ENCODE measurements around the gene ITGAD.

The ITGAD gene

DNA sequence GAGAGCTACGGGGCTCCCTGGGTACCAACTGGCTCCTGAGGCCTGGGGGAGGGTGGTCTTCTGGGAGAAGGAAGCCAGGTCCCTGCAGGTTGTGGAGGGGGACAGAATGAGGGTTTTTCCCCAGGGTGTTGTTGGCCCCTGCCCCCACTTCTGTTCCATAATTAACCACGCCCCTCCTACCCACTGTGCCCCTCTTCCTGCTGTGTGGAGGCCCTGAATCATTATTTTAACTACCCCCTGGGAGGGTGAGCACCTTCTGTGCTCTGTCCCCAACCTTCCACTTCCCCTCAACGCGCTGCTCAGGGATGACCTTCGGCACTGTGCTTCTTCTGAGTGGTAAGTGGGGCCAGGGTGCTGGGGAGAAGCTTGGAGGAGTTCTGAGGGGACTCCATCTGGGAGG is at the start of gene ITGAD:
Gene ITGAD, plus strand, starts transcription at position 280 of the 400 bp plus-strand sequence. Its CDS starts 26 bp downstream, at position 306.
- no peak for DNase-seq

DNA sequence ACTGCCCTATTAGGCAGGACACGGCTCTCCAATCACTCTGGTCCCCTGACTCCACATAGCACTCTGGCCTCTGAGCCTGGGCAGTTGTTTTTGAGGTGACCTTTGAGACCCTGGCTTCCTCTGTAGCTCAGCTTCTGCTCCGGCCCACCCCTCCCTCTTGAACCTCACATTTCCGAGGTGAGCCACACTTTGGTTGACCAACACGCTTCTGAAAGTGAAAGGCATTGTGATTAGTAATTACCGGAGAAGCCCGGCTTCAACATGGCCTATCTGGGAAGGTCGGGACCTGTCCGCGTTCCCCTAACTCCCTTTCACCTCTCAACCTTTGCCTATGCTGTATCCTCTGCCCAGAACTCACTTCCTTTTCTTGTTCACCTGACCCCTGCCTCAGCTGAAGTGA is 48.4 kb upstream of the ITGAD start:
- no peak for DNase-seq

DNA sequence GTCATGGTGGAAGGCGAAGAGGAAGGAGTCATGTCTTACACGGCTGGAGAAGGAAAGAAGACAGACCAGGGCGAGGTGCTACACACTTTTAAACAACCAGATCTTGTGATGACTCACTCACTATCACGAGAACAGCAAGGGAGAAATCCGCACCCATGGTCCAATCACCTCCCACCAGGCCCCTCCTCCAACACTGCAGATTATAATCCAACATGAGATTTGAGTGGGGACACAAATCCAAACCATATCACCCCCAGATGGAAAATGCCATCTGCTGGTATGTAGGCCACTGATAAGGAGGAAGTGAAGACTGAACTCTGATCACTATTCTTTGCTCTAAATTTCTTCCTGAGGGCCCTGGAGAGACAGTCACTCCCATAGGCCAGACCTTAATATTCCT is 45.7 kb upstream of the ITGAD start:
- DNase-seq, result no peak

DNA sequence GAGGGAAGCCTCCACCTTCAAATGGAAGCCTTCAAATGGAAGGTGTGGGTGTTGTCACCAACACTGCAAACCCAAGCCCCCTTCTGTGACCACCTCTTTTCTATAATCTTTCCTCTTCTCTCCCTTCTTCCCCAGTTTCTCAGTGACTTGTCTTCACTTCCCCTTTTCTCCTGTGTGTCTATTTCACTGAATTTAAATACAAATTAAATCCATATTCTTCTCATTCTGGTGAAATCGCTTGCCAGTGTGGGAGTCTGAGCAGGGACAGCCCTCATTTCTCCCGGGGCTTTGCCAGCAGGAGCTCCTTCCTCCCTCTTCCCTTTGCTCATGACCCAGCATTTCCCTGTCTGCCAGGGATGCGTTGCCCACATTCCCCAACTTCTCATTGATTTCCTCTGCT is 44.6 kb upstream of the ITGAD start:
- no peak for DNase-seq

DNA sequence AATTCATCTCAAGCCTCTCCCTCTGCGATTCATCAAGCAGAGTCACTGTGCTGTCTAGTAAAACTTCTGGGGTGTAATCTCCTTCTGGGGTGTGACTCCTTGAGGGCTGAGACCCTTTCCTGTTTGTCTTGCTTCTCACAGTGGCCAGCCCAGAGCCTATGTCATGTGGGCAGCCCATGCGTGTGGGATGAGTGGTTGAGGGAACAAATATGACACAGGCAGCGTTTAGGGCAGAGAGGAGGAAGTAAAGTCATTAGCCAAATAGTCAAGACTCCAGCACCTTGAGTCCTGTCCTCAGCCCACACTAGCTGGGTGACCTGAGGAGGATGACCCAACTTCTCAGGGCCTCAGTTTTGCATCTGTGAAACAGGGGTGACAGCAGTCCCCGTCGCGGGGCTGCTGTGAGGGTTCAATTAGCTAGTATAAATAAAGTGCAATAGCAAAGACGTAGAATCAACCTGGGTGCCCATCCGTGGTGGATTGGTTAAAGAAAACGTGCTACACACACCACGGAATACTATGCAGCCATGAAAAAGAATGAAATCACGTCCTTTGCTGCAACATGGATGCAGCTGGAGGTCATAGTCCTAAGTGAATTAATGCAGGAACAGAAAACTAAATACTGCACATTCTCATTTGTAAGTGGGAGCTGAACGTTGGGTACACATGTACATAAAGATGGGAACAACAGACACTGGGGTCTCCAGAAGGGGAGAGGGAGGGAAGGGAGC is 42.7 kb upstream of the ITGAD start:
- no peak for DNase-seq

DNA sequence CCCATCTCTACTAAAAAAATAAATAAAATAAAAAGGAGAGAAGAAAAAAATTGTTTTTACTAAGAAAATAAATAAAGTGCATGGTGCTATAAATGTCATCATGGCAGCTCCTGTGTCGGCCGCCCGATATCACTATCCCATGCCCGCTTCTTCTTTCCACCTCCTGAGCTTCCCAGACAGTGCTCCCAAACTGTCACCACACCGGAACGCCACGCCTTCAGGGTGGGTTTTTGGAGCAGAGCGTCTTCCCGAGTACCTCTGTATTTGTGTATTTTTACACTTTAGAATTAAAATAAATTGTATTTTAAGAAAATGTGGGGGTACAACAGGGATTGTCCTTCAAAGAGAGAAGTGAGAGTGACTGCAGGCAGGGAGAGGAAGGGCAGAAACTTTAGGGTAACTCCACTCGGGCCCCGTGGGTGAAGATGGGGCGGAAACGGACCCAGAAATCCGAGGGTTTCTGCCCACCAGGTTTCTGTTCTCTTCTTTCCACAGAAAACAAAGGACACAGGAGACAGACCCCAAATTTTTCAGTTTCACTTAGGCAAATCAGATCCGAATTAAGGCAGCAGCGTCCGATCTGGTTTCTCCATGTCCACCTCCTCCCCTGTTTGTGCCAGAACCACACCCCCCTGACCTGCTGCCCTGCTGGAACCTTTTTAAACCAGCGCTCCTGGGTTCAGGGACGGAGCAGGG is 41.7 kb upstream of the ITGAD start:
- no peak for DNase-seq

DNA sequence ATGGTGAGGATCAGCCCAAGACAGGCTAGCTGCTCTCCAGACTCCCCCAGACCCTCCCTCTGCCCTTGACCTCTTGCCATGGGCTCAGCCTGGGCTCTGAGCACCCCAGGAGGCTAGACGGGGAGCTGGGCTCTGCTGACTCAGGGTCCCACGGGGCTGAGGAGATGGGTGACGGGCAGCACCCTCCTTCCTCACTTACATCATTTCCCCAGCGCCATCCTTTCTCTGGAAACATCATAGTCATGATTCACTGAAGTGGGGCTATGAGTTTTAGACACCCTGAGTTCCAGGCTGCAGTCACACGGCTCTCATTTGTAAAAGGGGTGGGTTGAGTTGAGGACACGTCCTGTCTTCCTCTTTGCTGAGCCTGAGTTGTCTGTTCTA is 41.2 kb upstream of the ITGAD start:
- peak; percentile 8 for DNase-seq

DNA sequence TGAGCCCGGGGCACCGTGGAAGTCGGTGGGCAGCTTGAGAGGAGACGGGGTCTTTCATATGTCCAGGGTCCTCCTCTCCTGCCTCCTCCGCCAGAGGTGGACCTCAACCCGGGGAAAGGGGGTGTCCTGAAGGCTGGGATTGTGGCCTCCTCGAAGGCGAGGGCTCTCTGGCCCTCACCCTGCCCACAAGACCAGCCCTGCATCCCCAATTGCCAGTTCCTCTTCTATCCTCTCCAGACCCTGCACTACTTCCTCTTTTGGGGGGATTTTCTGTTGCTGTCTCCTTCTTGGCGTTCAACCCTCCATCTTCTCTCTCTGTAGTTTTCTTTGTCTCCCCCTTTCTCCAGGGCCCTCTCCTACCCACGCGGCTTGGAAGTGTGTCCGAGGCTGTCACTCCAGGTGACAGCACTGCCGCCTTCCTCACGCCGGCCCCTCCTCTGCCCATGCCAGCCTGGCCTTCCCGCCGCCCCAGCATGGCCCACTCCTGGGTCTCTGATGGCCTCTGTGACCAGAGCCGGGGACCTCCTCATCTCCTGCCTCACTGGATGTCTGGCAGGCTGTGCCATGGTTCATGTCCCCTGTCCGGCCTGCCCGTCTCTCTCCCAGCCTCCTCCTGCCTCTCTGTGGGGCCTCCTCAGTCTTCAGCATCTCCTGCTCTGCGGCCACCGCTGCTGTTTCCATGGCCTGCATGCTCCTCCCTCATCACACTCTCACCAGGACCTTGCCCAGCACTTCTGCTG is 40.6 kb upstream of the ITGAD start:
- DNase-seq, result no peak

DNA sequence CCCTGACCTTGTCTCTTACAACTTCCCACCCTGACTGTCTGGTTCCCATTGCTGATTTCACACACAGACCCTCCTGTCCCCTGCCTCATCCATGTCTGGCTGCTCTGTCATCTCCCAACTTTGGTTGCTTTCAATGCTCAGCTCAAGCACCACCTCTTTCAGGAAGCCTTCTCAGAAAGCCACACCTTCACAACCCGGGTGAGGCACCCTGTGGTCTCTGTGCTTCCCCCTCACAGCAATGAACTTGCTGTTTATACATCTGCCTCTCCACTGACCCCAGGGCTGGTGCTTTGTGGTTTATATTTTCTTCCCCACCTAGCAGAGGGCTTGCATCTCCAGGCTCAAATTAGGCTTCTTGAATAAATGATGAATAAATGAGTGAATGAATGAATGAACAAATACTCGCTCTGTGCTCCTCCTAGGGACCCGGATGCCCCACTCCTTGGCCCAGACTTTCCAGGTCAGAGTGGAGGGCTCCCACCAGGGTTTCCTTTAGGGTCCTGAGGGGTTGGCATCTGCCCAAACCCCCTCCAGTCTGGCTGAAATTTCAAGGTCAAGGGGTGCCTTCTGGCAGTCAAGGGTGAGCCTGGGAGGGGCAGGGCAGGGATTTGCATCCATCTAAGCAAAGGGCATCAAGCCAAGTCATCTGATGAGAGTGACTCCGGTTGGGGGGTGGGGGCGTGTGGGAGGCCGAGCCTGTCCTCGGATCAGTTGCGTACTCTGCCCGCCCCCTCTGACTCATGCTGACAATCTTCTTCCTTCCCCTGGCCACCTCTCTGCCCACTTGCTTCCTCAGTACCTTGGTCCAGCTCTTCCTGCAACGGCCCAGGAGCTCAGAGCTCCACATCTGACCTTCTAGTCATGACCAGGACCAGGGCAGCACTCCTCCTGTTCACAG is 38.5 kb upstream of the ITGAD start, which contains the start of gene ITGAX:
Gene ITGAX, plus strand, starts transcription at position 783 of the 898 bp plus-strand sequence. Its CDS starts 79 bp downstream, at position 862.
- DNase-seq, result peak; percentile 60

DNA sequence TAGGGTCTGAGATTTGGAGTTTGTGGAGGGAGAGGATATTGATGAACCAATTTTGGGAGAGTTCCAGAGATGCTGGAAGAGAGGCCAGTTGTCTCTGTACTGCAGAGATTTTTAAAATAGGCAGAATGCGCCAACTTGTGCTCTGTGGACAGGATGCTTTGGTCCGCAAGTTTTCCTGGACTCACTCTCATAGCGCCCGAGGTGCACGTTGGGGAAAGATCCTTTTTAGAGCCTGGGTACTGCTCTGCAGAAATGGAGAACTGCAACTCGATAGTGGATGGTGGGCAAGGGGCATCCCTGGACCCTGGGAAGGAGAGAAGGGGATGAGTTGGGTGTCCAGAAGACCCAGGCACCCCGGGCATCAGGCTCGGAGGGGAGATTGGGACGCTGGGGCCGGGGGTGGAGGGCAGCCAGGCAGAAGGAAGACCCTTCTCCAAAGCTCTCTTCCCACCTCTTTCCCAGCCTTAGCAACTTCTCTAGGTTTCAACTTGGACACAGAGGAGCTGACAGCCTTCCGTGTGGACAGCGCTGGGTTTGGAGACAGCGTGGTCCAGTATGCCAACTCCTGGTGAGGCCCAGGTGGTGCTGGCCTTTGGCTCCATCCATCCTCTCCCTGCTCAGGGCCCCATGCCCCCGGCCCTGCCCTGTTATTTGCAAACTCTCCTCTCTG is 37.6 kb upstream of the ITGAD start:
- no peak for DNase-seq

DNA sequence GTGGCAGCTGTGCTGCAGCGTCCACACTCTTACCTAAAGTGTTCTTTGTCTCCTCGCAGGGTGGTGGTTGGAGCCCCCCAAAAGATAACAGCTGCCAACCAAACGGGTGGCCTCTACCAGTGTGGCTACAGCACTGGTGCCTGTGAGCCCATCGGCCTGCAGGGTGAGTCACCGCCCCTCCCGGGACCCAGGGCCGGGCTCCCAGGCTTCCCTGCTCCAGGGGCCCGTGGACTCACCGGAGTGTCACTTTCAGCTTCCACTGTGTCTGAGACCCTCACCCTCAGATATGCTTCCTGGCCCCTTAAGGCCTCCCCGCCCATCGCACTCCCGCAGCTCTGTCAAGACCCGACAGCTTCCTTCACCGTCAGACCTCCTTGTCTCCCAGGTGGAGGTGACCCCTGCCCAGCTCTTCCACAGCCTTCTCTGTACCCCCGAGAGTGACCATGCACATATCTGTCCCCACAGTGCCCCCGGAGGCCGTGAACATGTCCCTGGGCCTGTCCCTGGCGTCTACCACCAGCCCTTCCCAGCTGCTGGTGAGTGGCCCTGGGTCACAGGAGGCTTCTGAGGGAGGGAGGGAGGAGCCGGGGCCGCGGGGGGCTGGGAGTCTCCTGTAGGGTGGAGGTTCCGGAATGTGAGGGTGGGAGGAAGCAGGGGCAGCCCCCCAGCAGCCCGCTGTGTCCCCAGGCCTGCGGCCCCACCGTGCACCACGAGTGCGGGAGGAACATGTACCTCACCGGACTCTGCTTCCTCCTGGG is 36.4 kb upstream of the ITGAD start:
- DNase-seq, result no peak

DNA sequence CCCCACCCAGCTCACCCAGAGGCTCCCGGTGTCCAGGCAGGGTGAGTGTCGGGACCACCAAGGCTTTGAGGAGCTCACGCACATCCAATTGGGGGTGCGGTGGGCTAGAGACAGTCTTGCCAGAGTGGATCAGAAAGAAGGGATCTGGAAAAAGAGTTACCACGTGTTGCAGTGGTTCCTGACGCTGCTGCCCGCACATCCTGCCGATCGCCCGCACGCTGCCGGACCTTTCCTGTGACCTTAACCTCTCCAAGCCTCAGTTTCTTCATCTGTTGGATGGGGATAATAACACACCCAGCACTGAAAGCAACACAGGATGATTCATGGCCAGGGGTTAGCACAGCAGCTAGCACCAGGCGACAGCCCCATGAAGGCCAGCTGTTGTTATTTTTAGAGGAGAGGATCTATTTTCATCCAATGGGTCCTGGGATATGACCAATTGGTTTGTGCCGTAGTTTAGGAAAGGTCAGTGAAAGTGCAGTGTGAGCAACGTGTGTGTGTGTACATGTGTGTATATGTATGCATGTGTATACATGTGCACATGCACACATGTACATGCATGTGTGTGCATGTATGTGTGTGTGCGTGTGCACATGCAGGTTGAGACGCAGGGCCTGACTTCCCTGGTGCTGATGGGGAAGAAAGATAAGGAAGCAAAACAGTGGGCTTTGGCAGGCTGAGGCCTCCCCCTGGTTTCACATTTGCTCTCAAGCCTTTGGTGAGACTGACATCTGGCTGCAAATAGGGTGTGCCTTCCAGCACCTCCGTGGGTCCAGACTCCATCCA is 35.6 kb upstream of the ITGAD start:
- DNase-seq, result no peak

DNA sequence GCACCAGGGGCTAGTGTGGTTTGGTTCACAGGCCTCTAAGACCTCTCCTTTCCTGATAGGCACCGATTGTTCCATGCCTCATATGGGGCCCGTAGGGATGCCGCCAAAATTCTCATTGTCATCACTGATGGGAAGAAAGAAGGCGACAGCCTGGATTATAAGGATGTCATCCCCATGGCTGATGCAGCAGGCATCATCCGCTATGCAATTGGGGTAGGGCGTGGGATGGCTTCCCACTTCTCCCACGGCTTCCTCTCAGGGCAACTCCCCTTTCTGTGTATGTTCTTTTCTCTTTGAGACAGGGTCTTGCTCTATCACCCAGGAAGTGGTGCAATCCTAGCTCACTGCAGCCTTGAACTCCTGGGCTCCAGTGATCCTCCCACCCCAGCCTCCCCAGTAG is 32.9 kb upstream of the ITGAD start:
- no peak for DNase-seq

DNA sequence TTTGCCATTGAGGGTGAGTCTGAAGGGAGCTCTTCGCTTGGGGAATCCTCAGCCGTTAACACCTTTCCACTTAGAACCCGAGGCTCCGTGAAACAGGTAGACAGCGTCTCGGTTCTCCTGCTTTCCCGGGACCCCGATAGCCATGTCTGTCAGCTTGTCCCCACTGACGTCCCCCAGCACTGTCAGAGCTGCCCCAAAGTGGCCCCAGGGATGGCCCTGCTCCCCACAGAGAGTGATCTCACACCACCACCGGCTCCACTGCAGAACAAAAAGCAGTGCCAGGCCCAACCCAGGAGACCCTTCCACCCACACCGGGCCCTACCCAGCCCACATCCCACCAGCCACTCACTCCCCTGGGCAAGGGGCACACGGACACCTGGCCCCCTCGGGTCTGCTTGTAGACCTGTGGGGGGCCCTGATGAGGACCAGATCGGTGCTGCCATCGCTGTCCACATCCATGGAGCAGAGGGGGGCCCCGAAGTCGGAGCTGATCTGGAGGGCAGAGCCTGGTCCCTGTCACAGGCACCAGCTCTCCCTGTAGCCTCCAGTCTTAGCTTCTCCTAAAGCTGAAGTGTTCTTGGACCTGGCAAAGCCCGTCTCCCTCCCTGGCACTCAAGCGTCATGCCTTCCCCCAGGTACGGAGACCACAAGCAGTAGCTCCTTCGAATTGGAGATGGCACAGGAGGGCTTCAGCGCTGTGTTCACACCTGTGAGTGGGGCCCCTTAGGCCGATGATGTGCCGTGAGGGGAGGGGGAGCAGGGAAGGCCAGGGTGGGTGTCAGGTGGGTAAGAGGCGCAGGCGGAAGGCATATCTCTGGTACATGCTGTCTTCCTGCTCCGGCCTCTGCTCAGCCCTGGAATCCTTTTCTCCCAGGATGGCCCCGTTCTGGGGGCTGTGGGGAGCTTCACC is 31.7 kb upstream of the ITGAD start:
- DNase-seq, result no peak

DNA sequence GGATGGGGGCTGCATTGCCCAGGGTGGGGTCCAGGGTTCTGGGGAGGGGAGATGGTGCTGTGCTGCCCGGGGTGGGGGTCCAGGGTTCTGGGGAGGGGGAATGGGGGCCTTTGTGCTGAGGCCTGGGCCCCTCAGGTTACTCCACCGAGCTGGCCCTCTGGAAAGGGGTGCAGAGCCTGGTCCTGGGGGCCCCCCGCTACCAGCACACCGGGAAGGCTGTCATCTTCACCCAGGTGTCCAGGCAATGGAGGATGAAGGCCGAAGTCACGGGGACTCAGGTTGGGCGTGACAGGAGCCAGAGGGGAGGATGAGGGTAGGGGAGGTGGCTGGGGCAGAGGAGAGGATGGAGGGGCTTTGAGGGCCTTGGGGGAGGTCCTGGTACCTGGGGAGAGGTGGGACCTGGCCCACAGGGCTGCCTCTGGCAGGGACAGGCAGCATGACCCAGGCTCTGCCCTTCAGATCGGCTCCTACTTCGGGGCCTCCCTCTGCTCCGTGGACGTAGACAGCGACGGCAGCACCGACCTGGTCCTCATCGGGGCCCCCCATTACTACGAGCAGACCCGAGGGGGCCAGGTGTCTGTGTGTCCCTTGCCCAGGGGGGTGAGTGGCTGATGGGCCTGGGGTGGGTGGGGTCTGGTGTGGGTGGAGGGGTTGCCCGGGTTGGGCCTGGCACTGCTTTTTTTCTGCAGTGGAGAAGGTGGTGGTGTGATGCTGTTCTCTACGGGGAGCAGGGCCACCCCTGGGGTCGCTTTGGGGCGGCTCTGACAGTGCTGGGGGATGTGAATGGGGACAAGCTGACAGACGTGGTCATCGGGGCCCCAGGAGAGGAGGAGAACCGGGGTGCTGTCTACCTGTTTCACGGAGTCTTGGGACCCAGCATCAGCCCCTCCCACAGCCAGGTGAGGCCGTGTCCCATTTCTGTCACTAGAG is 30.4 kb upstream of the ITGAD start:
- no peak for DNase-seq

DNA sequence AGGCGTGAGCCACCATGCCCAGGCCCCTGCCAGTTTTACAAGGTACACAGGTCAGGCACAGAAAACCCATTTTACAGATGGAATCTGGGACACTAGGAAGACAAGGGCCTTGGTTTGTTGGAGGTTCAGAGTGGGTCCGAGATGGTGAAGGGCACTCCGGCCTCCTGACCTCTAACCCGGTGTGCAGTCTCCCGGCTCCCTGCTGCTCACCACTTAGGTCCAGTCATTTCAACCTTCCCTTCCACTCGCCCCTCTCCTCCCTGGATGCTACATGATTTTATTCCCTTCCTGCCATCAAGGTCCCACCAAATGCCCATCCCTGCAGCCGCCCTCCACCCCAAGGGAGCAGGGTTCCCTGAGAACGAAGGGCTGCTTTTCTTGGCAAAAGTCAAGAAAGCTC is 29.4 kb upstream of the ITGAD start:
- no peak for DNase-seq

DNA sequence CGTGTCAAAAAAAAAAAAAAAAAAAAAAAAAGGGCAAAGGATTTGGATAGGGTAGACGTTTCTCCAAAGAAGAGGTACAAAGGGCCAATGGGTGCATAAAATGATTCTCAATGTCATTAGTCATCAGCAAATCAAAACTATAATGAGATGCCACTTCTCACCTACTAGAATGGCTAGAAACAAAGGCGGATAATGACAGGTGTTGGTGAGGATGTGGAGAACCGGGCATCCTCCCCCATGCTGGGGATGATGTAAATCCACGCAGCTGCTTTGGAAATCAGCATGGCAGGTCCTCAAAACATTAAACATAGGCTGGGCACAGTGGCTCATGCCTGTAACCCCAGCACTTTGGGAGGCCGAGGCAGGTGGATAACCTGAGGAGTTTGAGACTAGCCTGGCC is 28.7 kb upstream of the ITGAD start:
- no peak for DNase-seq

DNA sequence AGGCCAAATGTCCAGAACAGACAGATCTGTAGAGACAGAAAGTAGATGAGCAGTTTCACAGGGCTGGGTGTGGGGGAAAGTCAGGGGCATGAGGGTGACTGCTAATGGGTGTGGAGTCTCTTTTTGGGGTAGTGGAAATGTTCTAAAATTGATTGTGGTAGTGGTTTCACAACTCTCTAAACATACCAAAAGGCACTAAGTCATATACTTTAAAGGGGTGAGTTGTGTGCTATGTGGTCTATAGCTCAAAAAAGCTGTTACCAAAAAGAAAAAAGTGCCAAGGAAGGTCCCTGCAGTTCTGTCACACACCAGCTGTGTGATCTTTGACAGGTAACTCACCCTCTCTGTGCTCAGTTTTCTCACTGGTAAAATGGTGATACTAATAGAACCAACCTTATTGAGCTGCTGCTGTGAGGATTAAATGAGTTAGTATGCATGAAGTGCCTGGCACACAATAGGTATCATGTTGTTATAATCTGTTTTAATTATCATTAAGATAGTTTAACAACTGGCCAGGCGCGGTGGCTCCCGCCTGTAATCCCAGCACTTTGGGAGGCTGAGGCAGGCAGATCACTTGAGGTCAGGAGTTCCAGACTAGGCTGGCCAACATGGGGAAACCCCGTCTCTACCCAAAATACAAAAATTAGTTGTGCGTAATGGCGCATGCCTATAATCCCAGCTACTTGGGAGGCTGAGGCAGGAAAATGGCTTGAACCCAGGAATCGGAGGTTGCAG is 27.8 kb upstream of the ITGAD start:
- no peak for DNase-seq
